Testis (tissue), 3 donors: ENCODE results near the gene CREB3L2. TPM values are rescaled to one million over a fixed set of nuclear protein-coding genes. Genes with fewer than 3 reads are reported as not detected.

Experiments
- DNase-seq: peaks from one replicate; pipeline ENCODE4 v3.0.0-alpha.2; 2019
- H3K27ac ChIP-seq, 2 donors: fragments of 200-600 bp; sonication (generic); one replicate each; pipeline ENCODE4 v1.5.1; 2019
- H3K27me3 ChIP-seq: fragments of 200-600 bp; sonication (generic); one replicate; pipeline ENCODE4 v1.5.1; 2019
- H3K36me3 ChIP-seq: fragments of 200-600 bp; sonication (generic); one replicate; pipeline ENCODE4 v1.5.1; 2017; ENCODE audit warnings: low read depth; ENCODE audit errors: missing control alignments
- H3K4me1 ChIP-seq: fragments of 200-600 bp; sonication (generic); one replicate; pipeline ENCODE4 v1.5.1; 2019
- H3K4me3 ChIP-seq, 2 donors: fragments of 200-600 bp; sonication (generic); one replicate each; pipeline ENCODE4 v1.5.1; 2017 to 2019
- H3K9me3 ChIP-seq: fragments of 200-600 bp; sonication (generic); one replicate; pipeline ENCODE4 v1.5.1; 2017
- CTCF ChIP-seq, 3 experiments: fragments of 450-650 bp in 2 of 3; fragments of 200-600 bp in 1 of 3; sonication (generic) in 1 of 3; IDR thresholded peaks; one replicate each; pipeline ENCODE4 v1.5.1; 2016 to 2019; ENCODE audit warnings: antibody characterized with exemption in 3 of 3, mild to moderate bottlenecking in 2 of 3, moderate library complexity in 1 of 3
- POLR2A ChIP-seq: fragments of 450-650 bp; IDR thresholded peaks from one replicate; pipeline ENCODE4 v1.6.1; 2017; ENCODE audit warnings: antibody characterized with exemption, mild to moderate bottlenecking, moderate library complexity
- WGBS, 2 donors: methylation state at CpG; one replicate each; pipeline ENCODE4 v1.1.5; 2018; 5-methylcytosine and 5-hydroxymethylcytosine counted together
- intact Hi-C: fragments of 100-400 bp; cut with DNase I; formaldehyde crosslinking; loops from one replicate; pipeline ENCODE4 v1.15.1; 2023; ENCODE audit warnings: low total_unique reads
- polyA plus RNA-seq: library from polyadenylated mRNA; stranded (reverse); fragments of 350-450 nt; fragmentation: Illumina TruSeq; extraction: RNeasy Lipid Tissue Mini Kit (QIAGEN cat#74804); gene quantifications from one replicate; pipeline ENCODE4 v1.2.3, GENCODE V29; 2014; ENCODE audit warnings: low read depth, low replicate concordance; ENCODE audit not compliant: insufficient read depth
- total RNA-seq, 2 donors: library from RNA; depleted of rRNA; stranded (reverse); fragments of >200 nt; gene quantifications; one replicate each; pipeline ENCODE4 v1.2.3, GENCODE V29; 2016

The CREB3L2 gene
- total and polyA plus RNA-seq, 3 donors from 2014 or later: 22.0 to 23.9 (median 23.4) TPM

GRCh38 chr7:137993395-137993743 is 8.5 kb downstream of the CREB3L2 start:
- Histone ChIP-seq H3K27ac (peak overlapping the region in 1 of 2 donors; percentile 76), H3K9me3 (no peaks in the 10 kb centered on the region), H3K36me3 (no peaks in the 10 kb centered on the region), H3K27me3 (no peaks in the 10 kb centered on the region), H3K4me1 (peaks cover 42% of the 10 kb centered on the region), H3K4me3 (no peak overlapping the region)
- no peak for DNase-seq
- no peak for TF ChIP-seq CTCF (IDR thresholded peaks at IDR 0.05)
- WGBS, 2 donors: 84 to 86% methylated on average over 6 of the region's 6 CpGs
- intact Hi-C loops: no loop called here

GRCh38 chr7:137992550-137993394 is 9.1 kb downstream of the CREB3L2 start:
- H3K27ac ChIP-seq: peak overlapping the region; percentile 9 to 76
- 48% methylated on average over 5 of the region's 5 CpGs for WGBS, 2 donors
- TF ChIP-seq POLR2A (no peak), CTCF (IDR thresholded peaks at IDR 0.05) (no peak)
- no peaks in the 10 kb centered on the region for H3K27me3 ChIP-seq
- DNase-seq: peak; percentile 78
- no peak overlapping the region for H3K4me3 ChIP-seq
- no peaks in the 10 kb centered on the region for H3K36me3 ChIP-seq
- intact Hi-C loops: no loop called here
- no peaks in the 10 kb centered on the region for H3K9me3 ChIP-seq
- H3K4me1 ChIP-seq: peaks cover 46% of the 10 kb centered on the region

- no peak for DNase-seq
- no peak overlapping the region for H3K4me3 ChIP-seq
- H3K36me3 ChIP-seq: no peaks in the 10 kb centered on the region
- no peaks in the 10 kb centered on the region for H3K9me3 ChIP-seq
- TF ChIP-seq CTCF (IDR thresholded peaks at IDR 0.05): no peak
- no peak for TF ChIP-seq POLR2A
- 56% methylated on average over 5 of the region's 5 CpGs for WGBS, 2 donors
- no peaks in the 10 kb centered on the region for H3K27me3 ChIP-seq
- intact Hi-C loops: no loop called here
- H3K4me1 ChIP-seq: peaks cover 52% of the 10 kb centered on the region
- peak overlapping the region; percentile 9 to 76 for H3K27ac ChIP-seq
Measured at GRCh38 chr7:137992104-137992549, 9.8 kb downstream of the CREB3L2 start.

- H3K4me1 ChIP-seq: peaks cover 56% of the 10 kb centered on the region
Measured at GRCh38 chr7:137990251-137990941, 11.5 kb downstream of the CREB3L2 start.

More at GRCh38 chr7:137990251-137990941, 11.5 kb downstream of the CREB3L2 start:
- intact Hi-C loops: no loop called here
- Histone ChIP-seq H3K36me3 (no peaks in the 10 kb centered on the region), H3K4me3 (no peak overlapping the region), H3K9me3 (no peaks in the 10 kb centered on the region), H3K27me3 (no peaks in the 10 kb centered on the region), H3K27ac (peak overlapping the region; percentile 69 to 76)
- DNase-seq: no peak
- 50 to 53% methylated on average over 5 of the region's 5 CpGs for WGBS, 2 donors
- TF ChIP-seq CTCF (IDR thresholded peaks at IDR 0.05) (no peak), POLR2A (no peak)
